ENCODE data around the gene RTEL1.

RTEL1 gene

GRCh38 chr20:63656451-63656850, 1.7 kb upstream of the RTEL1 start:
- Histone ChIP-seq H3K9me3 (ENCODE audit: insufficient read depth, low read length, severe bottlenecking) (no peaks in the 10 kb centered on the region), H2AFZ (ENCODE audit: low read depth, low read length) (no peak overlapping the region), H3K27ac (ENCODE audit: low read length) (no peak overlapping the region), H3K4me2 (ENCODE audit: insufficient read depth, low read length) (0 out of 2 replicates have a peak overlapping the region, but pooled peaks have one; percentile 7), H4K20me1 (ENCODE audit: insufficient read depth, low read length) (peaks cover 20% of the 10 kb centered on the region), H3K4me1 (ENCODE audit: insufficient read depth, low read length) (peaks cover 64% of the 10 kb centered on the region), H3K4me3 (ENCODE audit: low read depth in 1 of 2, low read length in 2 of 2) (no peak overlapping the region), H3K9ac (ENCODE audit: low read depth, low read length) (no peak overlapping the region), H3K79me2 (ENCODE audit: insufficient read depth, low read length) (peaks cover 70% of the 10 kb centered on the region), H3K36me3 (ENCODE audit: insufficient read depth, low read length) (peaks cover 23% of the 10 kb centered on the region), H3K27me3 (ENCODE audit: insufficient read depth, low read length, poor library complexity) (no peaks in the 10 kb centered on the region)
- no peak for TF ChIP-seq EZH2 (IDR thresholded peaks at IDR 0.05; ENCODE audit: borderline replicate concordance, low read depth, low read length, severe bottlenecking)
- TF ChIP-seq, protein P1, sequence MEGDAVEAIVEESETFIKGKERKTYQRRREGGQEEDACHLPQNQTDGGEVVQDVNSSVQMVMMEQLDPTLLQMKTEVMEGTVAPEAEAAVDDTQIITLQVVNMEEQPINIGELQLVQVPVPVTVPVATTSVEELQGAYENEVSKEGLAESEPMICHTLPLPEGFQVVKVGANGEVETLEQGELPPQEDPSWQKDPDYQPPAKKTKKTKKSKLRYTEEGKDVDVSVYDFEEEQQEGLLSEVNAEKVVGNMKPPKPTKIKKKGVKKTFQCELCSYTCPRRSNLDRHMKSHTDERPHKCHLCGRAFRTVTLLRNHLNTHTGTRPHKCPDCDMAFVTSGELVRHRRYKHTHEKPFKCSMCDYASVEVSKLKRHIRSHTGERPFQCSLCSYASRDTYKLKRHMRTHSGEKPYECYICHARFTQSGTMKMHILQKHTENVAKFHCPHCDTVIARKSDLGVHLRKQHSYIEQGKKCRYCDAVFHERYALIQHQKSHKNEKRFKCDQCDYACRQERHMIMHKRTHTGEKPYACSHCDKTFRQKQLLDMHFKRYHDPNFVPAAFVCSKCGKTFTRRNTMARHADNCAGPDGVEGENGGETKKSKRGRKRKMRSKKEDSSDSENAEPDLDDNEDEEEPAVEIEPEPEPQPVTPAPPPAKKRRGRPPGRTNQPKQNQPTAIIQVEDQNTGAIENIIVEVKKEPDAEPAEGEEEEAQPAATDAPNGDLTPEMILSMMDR (IDR thresholded peaks at IDR 0.05; ENCODE audit: borderline replicate concordance, extremely low read depth, low read length, poor library complexity, severe bottlenecking) = no peak
- DNase-seq = no peak
- ATAC-seq (ENCODE audit: insufficient read depth, low read depth) = no peak

- no peaks in the 10 kb centered on the region for H3K9me3 ChIP-seq (ENCODE audit: insufficient read depth, low read length, severe bottlenecking)
- H4K20me1 ChIP-seq (ENCODE audit: insufficient read depth, low read length) = peaks cover 15% of the 10 kb centered on the region
- peak overlapping the region; percentile 86 for H3K9ac ChIP-seq (ENCODE audit: low read depth, low read length)
- no peak for TF ChIP-seq EZH2 (IDR thresholded peaks at IDR 0.05; ENCODE audit: borderline replicate concordance, low read depth, low read length, severe bottlenecking)
- TF ChIP-seq, protein P1 (IDR thresholded peaks at IDR 0.05; ENCODE audit: borderline replicate concordance, extremely low read depth, low read length, poor library complexity, severe bottlenecking) = no peak
- peaks cover 27% of the 10 kb centered on the region for H3K36me3 ChIP-seq (ENCODE audit: insufficient read depth, low read length)
- peaks cover 55% of the 10 kb centered on the region for H3K4me1 ChIP-seq (ENCODE audit: insufficient read depth, low read length)
- DNase-seq (no peak), ATAC-seq (ENCODE audit: insufficient read depth, low read depth) (no peak)
- H2AFZ ChIP-seq (ENCODE audit: low read depth, low read length) = peak overlapping the region; percentile 88
- H3K4me2 ChIP-seq (ENCODE audit: insufficient read depth, low read length) = peak overlapping the region; percentile 93
- H3K79me2 ChIP-seq (ENCODE audit: insufficient read depth, low read length) = peaks cover 70% of the 10 kb centered on the region
- no peaks in the 10 kb centered on the region for H3K27me3 ChIP-seq (ENCODE audit: insufficient read depth, low read length, poor library complexity)
- H3K27ac ChIP-seq (ENCODE audit: low read length) = peak overlapping the region; percentile 86
- H3K4me3 ChIP-seq (ENCODE audit: low read depth in 1 of 2, low read length in 2 of 2) = peak overlapping the region; percentile 61 to 86
These were observed 714 bp upstream of the RTEL1 start for GRCh38 chr20:63657260-63657936.

- Histone ChIP-seq H4K20me1 (ENCODE audit: insufficient read depth, low read length) (peaks cover 16% of the 10 kb centered on the region; the same call in 1 of the 2 replicates), H3K79me2 (ENCODE audit: insufficient read depth, low read length) (peaks cover 69% of the 10 kb centered on the region), H3K4me1 (ENCODE audit: insufficient read depth, low read length) (peaks cover 53% of the 10 kb centered on the region), H2AFZ (ENCODE audit: low read depth, low read length) (peak overlapping the region; percentile 88), H3K27me3 (ENCODE audit: insufficient read depth, low read length, poor library complexity) (no peaks in the 10 kb centered on the region), H3K4me3 (ENCODE audit: low read depth in 1 of 2, low read length in 2 of 2) (peak overlapping the region; percentile 61 to 86), H3K36me3 (ENCODE audit: insufficient read depth, low read length) (peaks cover 41% of the 10 kb centered on the region), H3K9ac (ENCODE audit: low read depth, low read length) (peak overlapping the region; percentile 86), H3K9me3 (ENCODE audit: insufficient read depth, low read length, severe bottlenecking) (no peaks in the 10 kb centered on the region), H3K4me2 (ENCODE audit: insufficient read depth, low read length) (peak overlapping the region; percentile 93), H3K27ac (ENCODE audit: low read length) (peak overlapping the region; percentile 86)
- no peak for TF ChIP-seq EZH2 (IDR thresholded peaks at IDR 0.05; ENCODE audit: borderline replicate concordance, low read depth, low read length, severe bottlenecking)
- TF ChIP-seq, protein P1 (IDR thresholded peaks at IDR 0.05; ENCODE audit: borderline replicate concordance, extremely low read depth, low read length, poor library complexity, severe bottlenecking) = no peak
- DNase-seq (no peak), ATAC-seq (ENCODE audit: insufficient read depth, low read depth) (peak; percentile 35)
These were observed 656 bp downstream of the RTEL1 start for GRCh38 chr20:63658749-63659187.

All from DND-41 (cell line).